Fibroblast of skin of right biceps (primary cell): Measurements from ENCODE around the gene CCDC106.

ENCODE experiments used
- DNase-seq: peaks from one replicate; pipeline ENCODE4 v3.0.0-alpha.2; 2013

Gene CCDC106

DNA sequence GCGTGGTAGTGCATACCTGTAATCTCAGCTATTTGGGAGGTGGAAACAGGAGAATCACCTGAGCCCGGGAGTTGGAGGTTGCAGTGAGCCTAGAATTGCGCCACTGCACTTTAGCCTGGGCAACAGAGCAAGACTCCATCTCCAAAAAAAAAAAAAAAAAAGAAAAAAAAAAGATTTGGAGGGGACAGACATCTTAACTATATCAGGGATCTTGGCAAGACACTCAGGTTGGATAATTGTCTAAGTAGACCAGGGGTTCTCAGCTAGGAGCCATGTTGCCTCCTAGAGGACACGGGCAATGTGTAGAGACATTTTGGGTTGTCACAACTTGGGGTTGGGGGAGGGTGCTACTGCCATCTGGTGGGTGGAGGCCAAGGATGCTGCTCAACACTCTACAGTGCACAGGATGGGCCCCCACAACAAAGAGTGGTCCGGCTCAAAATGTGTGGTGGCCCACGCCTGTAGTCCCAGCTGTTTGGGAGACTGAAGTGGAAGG lies 9.1 kb upstream of the CCDC106 start:
- peak; percentile 51 for DNase-seq

GRCh38 chr19:55640043-55640576 lies 7.9 kb upstream of the CCDC106 start:
- peak; percentile 79 for DNase-seq

GRCh38 chr19:55640577-55641425 lies 7.2 kb upstream of the CCDC106 start, which contains the start of gene ZNF580:
Gene ZNF580 (plus strand): TSS chr19:55641002. CDS start chr19:55642509, 1,507 bp downstream.
- peak; percentile 85 for DNase-seq

- no peak for DNase-seq
Measured at GRCh38 chr19:55641426-55642152, 6.4 kb upstream of the CCDC106 start.

DNA sequence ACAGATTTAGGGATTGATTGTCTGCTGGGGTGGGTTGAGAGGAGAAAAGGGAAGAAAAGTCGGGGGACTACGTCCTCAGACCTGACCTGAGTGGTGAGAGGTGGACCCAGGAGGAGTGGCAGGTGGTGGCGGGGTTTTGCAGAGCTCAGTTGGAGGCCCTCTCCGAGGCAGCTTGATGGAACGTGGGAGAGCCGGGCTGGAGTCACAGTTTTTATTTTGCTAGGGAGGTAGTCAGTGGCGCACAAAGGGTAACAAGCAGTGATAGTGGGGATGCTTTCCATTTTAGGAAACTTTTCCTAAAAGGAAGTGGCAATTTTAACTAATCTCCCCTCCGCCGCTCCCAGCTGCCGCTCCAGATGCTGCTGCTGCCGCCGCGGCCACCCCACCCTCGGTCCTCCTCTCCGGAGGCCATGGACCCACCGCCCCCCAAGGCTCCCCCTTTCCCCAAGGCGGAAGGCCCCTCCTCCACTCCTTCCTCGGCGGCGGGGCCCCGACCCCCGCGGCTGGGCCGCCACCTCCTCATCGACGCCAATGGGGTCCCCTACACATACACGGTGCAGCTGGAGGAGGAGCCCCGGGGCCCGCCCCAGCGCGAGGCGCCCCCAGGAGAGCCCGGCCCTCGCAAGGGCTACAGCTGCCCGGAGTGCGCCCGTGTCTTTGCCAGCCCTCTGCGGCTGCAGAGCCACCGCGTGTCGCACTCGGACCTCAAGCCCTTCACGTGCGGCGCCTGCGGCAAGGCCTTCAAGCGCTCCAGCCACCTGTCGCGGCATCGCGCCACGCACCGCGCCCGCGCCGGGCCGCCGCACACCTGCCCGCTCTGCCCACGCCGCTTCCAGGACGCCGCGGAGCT lies 5.6 kb upstream of the CCDC106 start:
- no peak for DNase-seq

- peak; percentile 74 for DNase-seq
Measured at GRCh38 chr19:55643003-55643886, 4.8 kb upstream of the CCDC106 start, which contains the start of gene ZNF581. Gene ZNF581 (plus strand): TSS chr19:55643649. CDS start chr19:55644572, 923 bp downstream.

GRCh38 chr19:55643887-55644176 lies 4.2 kb upstream of the CCDC106 start:
- DNase-seq, result no peak

GRCh38 chr19:55644191-55644833 lies 3.7 kb upstream of the CCDC106 start:
- DNase-seq, result no peak

DNA sequence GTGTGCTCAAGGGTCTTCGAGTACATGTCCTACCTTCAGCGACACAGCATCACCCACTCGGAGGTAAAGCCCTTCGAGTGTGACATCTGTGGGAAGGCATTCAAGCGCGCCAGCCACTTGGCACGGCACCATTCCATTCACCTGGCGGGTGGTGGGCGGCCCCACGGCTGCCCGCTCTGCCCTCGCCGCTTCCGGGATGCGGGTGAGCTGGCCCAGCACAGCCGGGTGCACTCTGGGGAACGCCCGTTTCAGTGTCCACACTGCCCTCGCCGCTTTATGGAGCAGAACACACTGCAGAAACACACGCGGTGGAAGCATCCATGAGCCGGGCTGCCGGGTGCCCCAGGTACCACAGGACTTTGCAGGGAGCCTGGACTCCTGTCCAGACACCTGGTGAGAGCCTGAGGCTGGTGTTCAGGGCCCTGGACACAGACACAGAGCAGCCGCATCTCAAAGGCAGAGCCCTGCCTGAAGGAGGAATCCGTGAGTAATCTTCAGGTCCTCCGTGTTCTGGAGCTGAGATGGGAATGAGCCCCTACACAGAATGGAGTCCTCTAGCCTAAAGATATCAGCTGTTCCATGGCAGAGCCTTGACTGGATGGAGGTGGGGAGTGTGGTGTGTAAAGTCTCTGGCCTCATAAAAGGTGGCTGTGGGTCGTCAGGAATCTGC lies 3.0 kb upstream of the CCDC106 start:
- no peak for DNase-seq

DNA sequence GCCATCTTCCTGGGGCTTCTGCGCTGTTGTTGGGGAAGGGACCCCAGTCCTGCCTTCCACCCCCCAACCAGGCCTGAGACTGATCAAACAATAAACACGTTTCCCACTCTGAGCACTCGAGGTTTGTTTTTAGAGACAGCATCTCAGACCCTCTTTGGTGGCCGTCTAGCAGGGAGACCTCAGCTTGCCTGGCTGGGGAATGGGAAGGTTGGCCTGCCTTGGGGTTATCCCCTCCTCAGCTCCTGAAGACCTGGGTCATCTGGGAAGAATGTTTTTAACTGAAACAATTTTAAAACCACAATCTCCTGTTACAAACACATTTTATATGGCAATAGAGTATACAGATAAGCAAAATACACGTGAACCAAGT lies 2.5 kb upstream of the CCDC106 start:
- DNase-seq, result no peak

GRCh38 chr19:55646889-55647731 lies 902 bp upstream of the CCDC106 start:
- DNase-seq, result no peak

GRCh38 chr19:55648585-55649267 lies 714 bp downstream of the CCDC106 start:
- no peak for DNase-seq

GRCh38 chr19:55649268-55650125 lies 1.5 kb downstream of the CCDC106 start:
- no peak for DNase-seq

DNA sequence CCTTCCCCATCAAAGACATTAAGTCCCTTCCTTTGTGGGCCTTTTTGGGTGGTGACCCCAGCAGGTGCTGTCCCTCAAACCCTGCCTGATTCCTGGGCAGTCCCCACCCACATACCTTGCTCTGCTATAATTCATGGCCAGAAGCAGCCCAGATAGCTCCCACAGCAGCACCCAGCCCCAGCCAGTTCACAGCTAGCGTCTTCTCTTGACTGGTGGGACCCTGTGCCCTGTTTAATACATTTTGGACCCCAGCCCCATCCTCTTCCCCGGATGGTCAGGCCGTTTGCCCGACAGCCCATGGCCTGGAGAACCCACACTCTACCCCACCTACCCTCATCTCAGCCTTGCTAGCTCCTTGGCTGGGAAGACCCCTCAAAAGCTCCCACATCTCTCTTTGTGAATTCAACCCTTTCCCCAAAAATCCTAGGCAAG lies 2.1 kb downstream of the CCDC106 start:
- no peak for DNase-seq

GRCh38 chr19:55650602-55651230 lies 2.7 kb downstream of the CCDC106 start:
- no peak for DNase-seq

DNA sequence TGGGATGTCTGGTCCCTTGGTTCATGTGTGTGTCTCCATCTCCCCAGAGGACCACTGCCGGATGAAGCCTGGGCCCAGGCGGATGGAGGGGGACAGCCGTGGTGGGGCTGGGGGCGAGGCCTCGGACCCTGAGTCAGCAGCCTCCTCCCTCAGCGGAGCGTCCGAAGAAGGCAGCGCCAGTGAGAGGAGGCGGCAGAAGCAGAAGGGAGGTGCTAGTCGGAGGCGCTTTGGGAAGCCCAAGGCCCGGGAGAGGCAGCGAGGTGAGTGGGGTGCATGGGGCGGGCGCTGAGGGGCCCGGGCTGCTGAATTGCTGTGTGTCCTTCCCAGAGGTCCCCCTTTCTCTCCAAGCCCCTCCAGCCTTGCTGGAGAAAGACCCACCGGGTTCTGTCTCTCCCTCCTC lies 3.2 kb downstream of the CCDC106 start:
- no peak for DNase-seq

DNA sequence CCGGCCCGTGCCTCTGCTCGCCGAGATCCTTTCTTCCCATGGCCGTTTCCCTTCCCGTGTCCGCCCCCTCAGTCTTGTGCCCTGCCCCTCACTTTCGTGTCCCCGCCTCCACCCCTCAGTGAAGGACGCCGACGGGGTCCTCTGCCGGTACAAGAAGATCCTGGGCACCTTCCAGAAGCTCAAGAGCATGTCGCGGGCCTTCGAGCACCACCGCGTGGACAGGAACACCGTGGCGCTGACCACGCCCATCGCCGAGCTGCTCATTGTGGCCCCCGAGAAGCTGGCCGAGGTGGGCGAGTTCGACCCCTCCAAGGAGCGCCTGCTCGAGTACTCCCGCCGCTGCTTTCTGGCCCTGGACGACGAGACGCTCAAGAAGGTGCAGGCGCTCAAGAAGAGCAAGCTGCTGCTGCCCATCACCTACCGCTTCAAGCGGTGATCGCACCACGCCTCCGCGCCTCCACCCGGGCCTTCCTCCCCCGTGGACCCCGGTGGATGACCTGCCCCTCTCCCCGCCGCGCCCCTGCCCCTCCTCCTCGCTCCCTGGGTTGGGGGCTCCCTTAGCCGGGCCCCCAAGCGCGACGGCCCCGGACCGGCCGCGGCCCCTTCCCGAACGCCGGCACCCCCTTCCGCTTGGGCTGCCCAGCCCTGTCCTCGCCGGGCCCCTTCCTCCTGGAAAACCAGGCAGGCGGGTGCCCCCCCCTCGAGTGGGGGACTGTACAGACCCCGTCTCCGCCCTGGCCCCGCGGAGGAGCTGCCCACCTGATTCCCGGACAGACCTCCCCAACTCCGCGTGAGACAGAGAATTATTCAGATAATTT lies 4.5 kb downstream of the CCDC106 start:
- DNase-seq, result no peak
